Epithelial cell of proximal tubule (primary cell): ENCODE data around the gene TMEM260. TPM values are rescaled to one million over a fixed set of nuclear protein-coding genes. Genes with fewer than 3 reads are reported as not detected.
A peak's percentile ranks its signal among the peaks of the same experiment; 100 is the strongest.

Source experiments
- DNase-seq: peaks from one replicate; pipeline ENCODE4 v3.0.0-alpha.2; 2011; ENCODE audit warnings: low read depth
- H3K4me3 ChIP-seq: 2 replicates; pipeline ENCODE4 v1.5.1; 2011; ENCODE audit warnings: low read depth, mild to moderate bottlenecking, low read length
- total RNA-seq: library from RNA; depleted of rRNA; stranded (reverse); fragments of >200 nt; gene quantifications from 2 replicates; pipeline ENCODE4 v1.2.3, GENCODE V29; 2015
- TF ChIP-seq, protein P1 (sequence below): conservative IDR thresholded peaks from 2 replicates; pipeline ENCODE4 v1.5.1; 2012; ENCODE audit warnings: low read depth, mild to moderate bottlenecking, low read length

TMEM260 gene
- total RNA-seq, 1 donor from 2014 or later: 15.9 TPM

GRCh38 chr14:56657604-56658003 is 78.0 kb downstream of the TMEM260 start:
- TF ChIP-seq, protein P1, sequence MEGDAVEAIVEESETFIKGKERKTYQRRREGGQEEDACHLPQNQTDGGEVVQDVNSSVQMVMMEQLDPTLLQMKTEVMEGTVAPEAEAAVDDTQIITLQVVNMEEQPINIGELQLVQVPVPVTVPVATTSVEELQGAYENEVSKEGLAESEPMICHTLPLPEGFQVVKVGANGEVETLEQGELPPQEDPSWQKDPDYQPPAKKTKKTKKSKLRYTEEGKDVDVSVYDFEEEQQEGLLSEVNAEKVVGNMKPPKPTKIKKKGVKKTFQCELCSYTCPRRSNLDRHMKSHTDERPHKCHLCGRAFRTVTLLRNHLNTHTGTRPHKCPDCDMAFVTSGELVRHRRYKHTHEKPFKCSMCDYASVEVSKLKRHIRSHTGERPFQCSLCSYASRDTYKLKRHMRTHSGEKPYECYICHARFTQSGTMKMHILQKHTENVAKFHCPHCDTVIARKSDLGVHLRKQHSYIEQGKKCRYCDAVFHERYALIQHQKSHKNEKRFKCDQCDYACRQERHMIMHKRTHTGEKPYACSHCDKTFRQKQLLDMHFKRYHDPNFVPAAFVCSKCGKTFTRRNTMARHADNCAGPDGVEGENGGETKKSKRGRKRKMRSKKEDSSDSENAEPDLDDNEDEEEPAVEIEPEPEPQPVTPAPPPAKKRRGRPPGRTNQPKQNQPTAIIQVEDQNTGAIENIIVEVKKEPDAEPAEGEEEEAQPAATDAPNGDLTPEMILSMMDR: no peak
- no peak for DNase-seq
- no peak overlapping the region for H3K4me3 ChIP-seq

DNA sequence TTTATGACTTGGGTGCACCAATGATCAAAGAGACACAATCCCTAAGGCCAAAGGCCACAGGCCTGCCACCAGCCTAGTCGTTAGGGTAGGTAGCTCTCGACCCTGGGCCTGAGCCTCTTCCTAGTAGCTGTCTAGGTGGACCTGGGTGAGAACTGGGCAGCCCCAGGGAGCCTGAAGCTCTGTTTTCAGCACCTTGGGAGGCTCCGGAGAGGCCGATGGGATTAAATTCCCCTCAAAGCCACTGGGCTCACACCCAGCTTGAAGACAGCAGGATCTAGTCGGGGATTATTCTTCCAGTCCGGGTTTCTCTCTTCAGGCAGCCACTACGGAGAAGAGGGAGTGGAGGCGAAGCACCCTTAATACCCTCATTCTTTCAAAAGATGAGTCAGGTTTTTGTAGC is 79.8 kb downstream of the TMEM260 start:
- DNase-seq: no peak
- TF ChIP-seq, protein P1: no peak
- H3K4me3 ChIP-seq: no peak overlapping the region

DNA sequence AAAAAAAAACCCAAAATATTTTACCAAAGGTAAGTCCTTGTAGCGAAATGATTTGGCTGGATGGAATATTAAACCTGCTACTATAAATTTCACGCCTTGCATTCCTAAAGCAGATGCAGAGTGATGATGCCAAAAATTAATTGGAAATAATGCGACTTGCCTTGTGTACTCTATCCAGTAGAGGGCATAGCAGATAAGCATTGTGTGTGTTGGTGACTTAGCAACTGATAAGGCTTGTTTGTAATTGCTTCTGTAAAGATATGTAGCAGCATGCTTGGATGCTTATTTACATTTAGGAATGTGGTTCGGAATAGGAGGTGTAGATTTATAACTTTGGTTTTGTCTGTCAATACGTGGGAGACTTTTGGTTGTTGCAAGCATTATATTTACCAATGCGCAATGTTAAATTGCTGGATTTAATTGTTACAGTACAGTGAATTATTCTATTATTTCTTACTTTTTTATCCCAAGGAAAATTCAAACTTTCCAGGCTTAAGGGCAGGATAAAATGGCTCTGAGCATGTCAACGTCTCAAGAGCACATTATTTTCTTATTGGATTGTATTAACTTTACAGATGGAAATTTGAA is 80.5 kb downstream of the TMEM260 start:
- no peak for DNase-seq
- TF ChIP-seq, protein P1: peak; percentile 84
- no peak overlapping the region for H3K4me3 ChIP-seq

DNA sequence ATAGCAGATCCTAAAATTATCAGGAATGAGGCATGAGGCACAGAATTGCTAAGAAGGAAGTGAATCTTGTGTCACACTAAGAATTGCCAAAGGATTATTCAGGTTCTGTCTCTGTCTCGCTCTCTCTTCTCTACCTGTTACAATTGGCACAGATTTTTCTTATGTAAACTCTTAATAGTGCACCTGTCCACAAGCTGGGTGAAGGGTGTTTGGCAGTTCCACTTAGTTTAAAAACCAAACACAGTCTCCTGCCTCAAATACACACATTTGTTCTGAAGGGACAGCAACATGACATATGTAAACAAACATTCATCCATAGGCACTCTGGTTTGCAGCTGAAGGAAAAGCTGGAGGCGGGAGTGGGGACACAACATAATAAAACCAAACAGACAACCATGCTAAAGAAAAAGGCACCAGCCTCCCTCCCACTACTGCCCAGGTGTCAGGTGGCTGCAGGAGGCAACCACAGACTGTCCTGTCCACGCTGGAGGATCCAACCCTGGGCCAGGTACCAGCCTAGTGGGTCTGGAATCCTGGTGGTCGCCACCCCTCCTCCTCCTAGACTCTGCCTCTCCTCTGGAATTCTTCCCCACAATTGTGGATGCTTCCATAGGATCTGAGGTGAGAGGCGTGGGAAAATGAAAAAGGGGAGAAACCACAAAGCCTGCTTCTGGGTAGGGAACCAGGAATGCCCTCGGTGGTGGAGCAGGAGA is 81.2 kb downstream of the TMEM260 start:
- TF ChIP-seq, protein P1: no peak
- DNase-seq: no peak
- H3K4me3 ChIP-seq: no peak overlapping the region

- no peak for DNase-seq
- TF ChIP-seq, protein P1: no peak
- no peak overlapping the region for H3K4me3 ChIP-seq
These were observed 81.9 kb downstream of the TMEM260 start for GRCh38 chr14:56661478-56661877.

- TF ChIP-seq, protein P1: no peak
- no peak overlapping the region for H3K4me3 ChIP-seq
- no peak for DNase-seq
These were observed 85.3 kb downstream of the TMEM260 start for GRCh38 chr14:56664811-56665421.

- H3K4me3 ChIP-seq: no peak overlapping the region
- TF ChIP-seq, protein P1: no peak
- DNase-seq: no peak
These were observed 86.7 kb downstream of the TMEM260 start for GRCh38 chr14:56666294-56666693.
